K562 (cell line): ENCODE results near the gene CSNK2A1. TPM values are rescaled to one million over a fixed set of nuclear protein-coding genes. Genes with fewer than 3 reads are reported as not detected.
A peak's percentile ranks its signal among the peaks of the same experiment; 100 is the strongest.

Experiments used
- CHD7 ChIP-seq: fragments of 200-600 bp; sonication (generic); IDR thresholded peaks from one replicate; pipeline ENCODE4 v1.6.1; 2012; ENCODE audit warnings: mild to moderate bottlenecking, low read depth, low read length, inconsistent platforms
- FOXK1 ChIP-seq: sonication (generic); formaldehyde crosslinking; IDR thresholded peaks from 2 replicates; pipeline ENCODE4 v1.8.0; 2022; ENCODE audit warnings: missing genetic modification reagents, mild to moderate bottlenecking, borderline replicate concordance
- IFI16 ChIP-seq: fragments of 250-450 bp; sonication (Bioruptor Pico); IDR thresholded peaks from 2 replicates; pipeline ENCODE4 v2.1.2; 2022; ENCODE audit warnings: mild to moderate bottlenecking, inconsistent platforms
- PKNOX1 ChIP-seq: fragments of 450-650 bp; IDR thresholded peaks from 2 replicates; pipeline ENCODE4 v1.6.1; 2016
- RNF2 ChIP-seq: sonication (generic); IDR thresholded peaks from 2 replicates; pipeline ENCODE4 v1.6.1; 2016
- TEAD1 ChIP-seq, 2 experiments: fragments of 450-650 bp in 1 of 2; sonication (generic) in 1 of 2; formaldehyde crosslinking; IDR thresholded peaks; 2 replicates each; pipeline versions ENCODE4 v1.4.0 to v1.8.0; 2020 to 2022; ENCODE audit warnings: mild to moderate bottlenecking in 2 of 2, missing genetic modification reagents in 1 of 2
- ZNF274 ChIP-seq: IDR thresholded peaks from 2 replicates; pipeline ENCODE4 v1.6.1; 2011; ENCODE audit warnings: low read depth, mild to moderate bottlenecking, low read length, moderate library complexity, borderline replicate concordance
- ZNF311 ChIP-seq: fragments of 250-450 bp; sonication (Bioruptor Pico); IDR thresholded peaks from 2 replicates; pipeline ENCODE4 v1.4.0; 2020; ENCODE audit warnings: mild to moderate bottlenecking, moderate library complexity
- ZNF347 ChIP-seq: fragments of 450-650 bp; formaldehyde crosslinking; IDR thresholded peaks from 2 replicates; pipeline ENCODE4 v1.4.0; 2020; ENCODE audit warnings: low read depth, mild to moderate bottlenecking, moderate library complexity
- ZNF75A ChIP-seq: fragments of 450-650 bp; formaldehyde crosslinking; IDR thresholded peaks from 2 replicates; pipeline ENCODE4 v1.4.0; 2020; ENCODE audit warnings: mild to moderate bottlenecking
- polyA plus RNA-seq, 8 experiments: library from polyadenylated mRNA; depleted of rRNA in 4 of 8; stranded (reverse) in 5 of 8; unstranded in 3 of 8; fragments of >200 nt; fragmentation: Nextera tagmentation in 2 of 8; fragmentation: Illumina TruSeq in 1 of 8; extraction: Ambion mirVana in 2 of 8; extraction: Trizol in 1 of 8; gene quantifications; 2 replicates each; pipeline versions ENCODE4 v1.2.1 to v1.2.3, GENCODE V29; 2011 to 2014; ENCODE audit warnings: inconsistent platforms in 1 of 8, missing spikeins in 1 of 8
- total RNA-seq, 7 experiments: library from RNA; depleted of rRNA in 6 of 7; stranded (reverse); fragments of >200 nt in 6 of 7; fragmentation: Illumina TruSeq in 2 of 7; extraction: Trizol in 2 of 7; gene quantifications; 2 replicates each; pipeline versions ENCODE4 v1.2.1 to v1.2.3, GENCODE V29; 2011 to 2021; ENCODE audit warnings: low replicate concordance in 1 of 7

Gene CSNK2A1
- total and polyA plus RNA-seq, 9 of the 15 experiments (the other 6 are each of a cell fraction or from before 2014, with no cell fraction given), result 71.0 to 251 (median 103) TPM

GRCh38 chr20:461254-462198, 82.1 kb downstream of the CSNK2A1 start (continued):
- TF ChIP-seq CHD7, result no peak
- no peak for TF ChIP-seq ZNF347 (CRISPR knock-in tag)
- TF ChIP-seq ZNF274, result no peak
- no peak for TF ChIP-seq ZNF311 (CRISPR knock-in tag)
- peak; percentile 53; the same call in 1 of the 2 replicates for TF ChIP-seq FOXK1 (CRISPR knock-in tag)
- peak in 1 of 2 experiments; percentile 71; a peak in 1 of 4 replicates for TF ChIP-seq TEAD1 (CRISPR knock-in tag; IDR thresholded peaks at IDR 0.05)
- TF ChIP-seq PKNOX1, result peak; percentile 83
- TF ChIP-seq IFI16 (CRISPR knock-in tag), result no peak
- TF ChIP-seq ZNF75A (CRISPR knock-in tag), result no peak
- no peak for TF ChIP-seq RNF2
